D721Med (cell line): ENCODE results near the gene MFAP4.

Source experiments
- DNase-seq: peaks from one replicate; pipeline ENCODE4 v3.0.0; 2011; ENCODE audit warnings: low spot score; ENCODE audit not compliant: insufficient read length
- FAIRE-seq: peaks from 2 replicates; lab custom pipeline; 2011; peaks lifted over from hg19 to GRCh38; lab: Jason Lieb, UNC
- CTCF ChIP-seq: IDR thresholded peaks from 2 replicates; pipeline ENCODE4 v1.5.1; 2012; ENCODE audit warnings: mild to moderate bottlenecking, control low read depth; ENCODE audit not compliant: insufficient read depth; ENCODE audit errors: missing control alignments

The MFAP4 gene

DNA sequence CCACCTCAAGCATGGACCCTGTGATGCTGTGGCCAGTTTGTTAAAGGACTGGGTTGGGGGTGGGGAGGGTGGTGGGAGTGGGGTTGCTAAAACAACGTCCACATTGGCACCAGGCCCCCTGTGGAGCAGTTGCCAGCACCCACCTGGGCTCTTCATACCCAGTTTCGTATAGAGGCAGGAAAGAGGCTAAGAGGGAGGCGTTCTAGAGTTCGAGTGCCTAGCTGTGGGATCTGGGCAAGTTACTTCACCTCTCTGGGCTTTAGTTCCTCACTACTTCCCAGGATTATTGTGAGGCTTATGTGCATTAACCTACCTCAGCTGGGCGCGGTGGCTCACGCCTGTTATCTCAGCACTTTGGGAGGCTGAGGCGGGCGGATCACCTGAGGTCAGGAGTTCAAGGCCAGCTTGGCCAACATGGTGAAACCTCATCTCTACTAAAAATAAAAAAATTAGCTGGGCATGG is 1.4 kb downstream of the MFAP4 start:
- DNase-seq: no peak
- no peak for TF ChIP-seq CTCF
- FAIRE-seq: no peak

GRCh38 chr17:19384723-19385391 is 2.1 kb downstream of the MFAP4 start:
- no peak for FAIRE-seq
- no peak for TF ChIP-seq CTCF
- DNase-seq: no peak

DNA sequence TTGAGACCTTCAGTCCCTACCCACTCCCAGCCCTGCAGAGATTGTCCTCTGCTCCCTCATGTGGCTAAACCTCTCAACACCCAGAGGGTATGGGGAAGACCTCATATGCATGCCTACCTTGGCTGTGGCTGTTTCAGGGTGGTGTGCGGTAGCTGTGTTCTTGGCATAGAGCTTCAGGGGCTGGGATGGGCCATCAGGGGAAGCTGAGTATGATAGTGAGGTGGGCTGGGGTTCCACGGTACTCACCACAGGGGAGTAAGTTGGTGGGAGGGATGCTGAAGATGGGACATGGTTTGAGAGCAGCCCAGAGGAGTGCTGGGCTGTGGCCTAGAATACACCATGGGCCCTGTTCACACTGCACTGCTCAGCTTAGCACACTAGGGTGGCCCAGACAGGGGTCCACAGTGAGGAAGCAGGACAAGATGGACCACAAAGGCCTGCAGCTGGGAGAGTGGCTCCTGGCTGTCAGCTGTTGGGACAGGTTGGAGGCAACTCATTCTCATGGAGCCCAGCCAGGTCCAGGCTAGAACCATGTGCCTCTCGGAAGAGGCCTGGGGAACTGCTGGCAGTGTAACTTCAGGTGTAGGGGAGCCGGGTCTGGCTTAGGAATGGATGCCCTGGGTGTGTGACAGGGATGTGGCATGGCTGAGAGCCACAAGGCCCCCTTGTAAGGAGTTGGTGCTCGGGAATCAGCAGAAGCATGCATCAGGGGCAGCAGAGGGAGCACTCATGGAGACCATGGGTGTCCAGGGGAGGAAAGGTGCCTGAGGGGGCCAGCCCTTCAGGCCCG is 3.1 kb downstream of the MFAP4 start:
- DNase-seq (no peak), FAIRE-seq (no peak)
- no peak for TF ChIP-seq CTCF

DNA sequence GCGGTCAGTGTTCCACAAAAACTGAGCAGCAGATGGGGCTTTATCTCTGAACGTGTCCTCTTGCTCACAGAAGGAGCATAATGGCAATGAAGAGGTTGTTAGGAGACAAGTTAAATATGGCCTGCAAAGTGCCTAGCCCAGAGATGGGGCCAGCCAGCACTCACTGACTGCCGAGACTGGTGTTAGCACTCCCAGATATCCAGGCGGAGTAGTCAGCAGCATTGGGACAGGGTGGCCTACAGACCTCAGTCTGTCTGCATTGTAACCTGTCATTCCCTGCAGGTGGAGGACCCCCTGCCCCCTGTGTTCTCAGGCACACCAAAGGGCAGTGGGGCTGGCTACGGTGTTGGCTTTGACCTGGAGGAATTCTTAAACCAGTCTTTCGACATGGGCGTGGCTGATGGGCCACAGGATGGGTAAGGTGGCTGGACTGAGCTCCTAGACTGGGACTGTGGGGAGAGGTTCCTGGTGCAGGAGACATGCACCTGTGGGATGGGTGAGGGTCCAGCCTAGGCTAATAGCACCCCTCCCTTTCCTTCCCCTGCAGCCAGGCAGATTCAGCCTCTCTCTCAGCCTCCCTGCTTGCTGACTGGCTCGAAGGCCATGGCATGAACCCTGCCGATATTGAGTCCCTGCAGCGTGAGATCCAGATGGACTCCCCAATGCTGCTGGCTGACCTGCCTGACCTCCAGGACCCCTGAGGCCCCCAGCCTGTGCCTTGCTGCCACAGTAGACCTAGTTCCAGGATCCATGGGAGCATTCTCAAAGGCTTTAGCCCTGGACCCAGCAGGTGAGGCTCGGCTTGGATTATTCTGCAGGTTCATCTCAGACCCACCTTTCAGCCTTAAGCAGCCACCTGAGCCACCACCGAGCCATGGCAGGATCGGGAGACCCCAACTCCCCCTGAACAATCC is 4.2 kb downstream of the MFAP4 start:
- TF ChIP-seq CTCF: no peak
- no peak for DNase-seq
- FAIRE-seq: no peak

DNA sequence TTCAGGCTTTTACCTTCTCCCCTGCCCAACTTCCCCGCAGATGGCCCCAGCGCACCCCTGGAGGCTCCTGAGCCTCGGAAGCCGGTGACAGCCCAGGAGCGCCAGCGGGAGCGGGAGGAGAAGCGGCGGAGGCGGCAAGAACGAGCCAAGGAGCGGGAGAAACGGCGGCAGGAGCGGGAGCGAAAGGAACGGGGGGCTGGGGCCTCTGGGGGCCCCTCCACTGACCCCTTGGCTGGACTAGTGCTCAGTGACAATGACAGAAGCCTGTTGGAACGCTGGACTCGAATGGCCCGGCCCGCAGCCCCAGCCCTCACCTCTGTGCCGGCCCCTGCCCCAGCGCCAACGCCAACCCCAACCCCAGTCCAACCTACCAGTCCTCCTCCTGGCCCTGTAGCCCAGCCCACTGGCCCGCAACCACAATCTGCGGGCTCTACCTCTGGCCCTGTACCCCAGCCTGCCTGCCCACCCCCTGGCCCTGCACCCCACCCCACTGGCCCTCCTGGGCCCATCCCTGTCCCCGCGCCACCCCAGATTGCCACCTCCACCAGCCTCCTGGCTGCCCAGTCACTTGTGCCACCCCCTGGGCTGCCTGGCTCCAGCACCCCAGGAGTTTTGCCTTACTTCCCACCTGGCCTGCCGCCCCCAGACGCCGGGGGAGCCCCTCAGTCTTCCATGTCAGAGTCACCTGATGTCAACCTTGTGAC is 5.1 kb downstream of the MFAP4 start:
- TF ChIP-seq CTCF: no peak
- FAIRE-seq: no peak

GRCh38 chr17:19381361-19381740 is 5.6 kb downstream of the MFAP4 start:
- no peak for TF ChIP-seq CTCF
- DNase-seq (no peak), FAIRE-seq (no peak)

More for the DNA sequence above, 5.1 kb downstream of the MFAP4 start:
- DNase-seq: no peak
